CD14-positive monocyte (primary cell): Measurements from ENCODE around the gene SERINC1. TPM values are rescaled to one million over a fixed set of nuclear protein-coding genes. Genes with fewer than 3 reads are reported as not detected.
A peak's percentile ranks its signal among the peaks of the same experiment; 100 is the strongest.
"Not testable (repeated sequence)": the region's sequence is repeated elsewhere in the genome, so short reads cannot be mapped to it uniquely, and the experiment has no call there.

Experiments used
- DNase-seq, 3 donors: peaks; one replicate each; pipeline ENCODE4 v3.0.0-alpha.2; 2011 to 2022
- H2AFZ ChIP-seq: 2 replicates; pipeline ENCODE4 v1.6.0; 2012; ENCODE audit warnings: mild to moderate bottlenecking, low read depth, low read length, inconsistent platforms; ENCODE audit not compliant: insufficient read depth, poor library complexity, severe bottlenecking
- H3K27ac ChIP-seq, 2 donors: 1 replicate in 1 of 2; 2 replicates in 1 of 2; pipeline ENCODE4 v1.5.1; 2012 to 2013; ENCODE audit warnings: low read length in 2 of 2, control low read depth in 1 of 2, inconsistent platforms in 1 of 2, low read depth in 1 of 2, mild to moderate bottlenecking in 1 of 2
- H3K27me3 ChIP-seq, 2 donors: one replicate each; pipeline versions ENCODE4 v1.6.0 to v1.6.1; 2011 to 2013; ENCODE audit warnings: low read length in 2 of 2; ENCODE audit not compliant: control insufficient read depth in 2 of 2, insufficient read depth in 2 of 2
- H3K36me3 ChIP-seq, 2 donors: replicated peaks in 1 of 2; 1 replicate in 1 of 2; 2 replicates in 1 of 2; pipeline versions ENCODE4 v1.5.1 to v1.6.1; 2012 to 2013; ENCODE audit warnings: low read length in 2 of 2, control low read depth in 1 of 2, inconsistent platforms in 1 of 2, mild to moderate bottlenecking in 1 of 2; ENCODE audit not compliant: insufficient read depth in 2 of 2, control insufficient read depth in 1 of 2
- H3K4me1 ChIP-seq, 2 donors: 1 replicate in 1 of 2; 2 replicates in 1 of 2; pipeline versions ENCODE4 v1.5.1 to v1.6.1; 2012 to 2013; ENCODE audit warnings: low read length in 2 of 2, control low read depth in 1 of 2, inconsistent platforms in 1 of 2, mild to moderate bottlenecking in 1 of 2, moderate library complexity in 1 of 2; ENCODE audit not compliant: insufficient read depth in 2 of 2, control insufficient read depth in 1 of 2
- H3K4me2 ChIP-seq: replicated peaks from 2 replicates; pipeline ENCODE3; 2012; ENCODE audit warnings: low read length, moderate library complexity, mild to moderate bottlenecking; ENCODE audit not compliant: poor library complexity, severe bottlenecking; ENCODE audit errors: extremely low read depth
- H3K4me3 ChIP-seq, 3 experiments: fragments of 200-600 bp in 1 of 3; sonication (generic) in 1 of 3; replicated peaks in 1 of 3; 1 replicate in 2 of 3; 2 replicates in 1 of 3; pipeline ENCODE4 v1.5.1; 2011 to 2013; ENCODE audit warnings: low read length in 3 of 3, mild to moderate bottlenecking in 3 of 3, control low read depth in 2 of 3, low read depth in 2 of 3, inconsistent platforms in 1 of 3, moderate library complexity in 1 of 3
- H3K79me2 ChIP-seq: 2 replicates; pipeline ENCODE4 v1.6.0; 2012; ENCODE audit warnings: mild to moderate bottlenecking, control low read depth, inconsistent platforms, low read length, moderate library complexity; ENCODE audit not compliant: insufficient read depth
- H3K9ac ChIP-seq: 2 replicates; pipeline ENCODE4 v1.6.0; 2017; ENCODE audit warnings: low read length, mild to moderate bottlenecking; ENCODE audit not compliant: insufficient read depth, poor library complexity, severe bottlenecking
- H3K9me3 ChIP-seq, 2 donors: replicated peaks in 1 of 2; 1 replicate in 1 of 2; 2 replicates in 1 of 2; pipeline versions ENCODE4 v1.5.1 to v1.6.1; 2012 to 2013; ENCODE audit warnings: low read length in 2 of 2, control low read depth in 1 of 2; ENCODE audit not compliant: control insufficient read depth in 1 of 2, insufficient read depth in 1 of 2
- H4K20me1 ChIP-seq: 2 replicates; pipeline ENCODE4 v1.6.0; 2012; ENCODE audit warnings: mild to moderate bottlenecking, low read length, control low read depth, moderate library complexity; ENCODE audit not compliant: insufficient read depth
- H3K27ac Mint-ChIP-seq, 7 donors: one replicate each; pipeline ENCODE4 v1.8.0; 2020; ENCODE audit warnings: mild to moderate bottlenecking in 7 of 7, mixed read lengths in 7 of 7, moderate library complexity in 6 of 7, inconsistent platforms in 2 of 7
- H3K27me3 Mint-ChIP-seq, 3 donors: one replicate each; pipeline ENCODE4 v1.8.0; 2021 to 2022; ENCODE audit warnings: low read depth in 3 of 3, mild to moderate bottlenecking in 3 of 3, mixed read lengths in 3 of 3, moderate library complexity in 3 of 3, inconsistent platforms in 1 of 3
- H3K36me3 Mint-ChIP-seq, 2 donors: one replicate each; pipeline ENCODE4 v1.8.0; 2020; ENCODE audit warnings: mixed read lengths in 2 of 2, inconsistent platforms in 1 of 2, mild to moderate bottlenecking in 1 of 2
- H3K4me1 Mint-ChIP-seq: one replicate; pipeline ENCODE4 v1.8.0; 2020; ENCODE audit warnings: mild to moderate bottlenecking, mixed read lengths
- H3K4me3 Mint-ChIP-seq, 2 donors: one replicate each; pipeline ENCODE4 v1.8.0; 2020; ENCODE audit warnings: mild to moderate bottlenecking in 2 of 2, mixed read lengths in 2 of 2, moderate library complexity in 1 of 2
- H3K9me3 Mint-ChIP-seq, 7 donors: one replicate each; pipeline ENCODE4 v1.8.0; 2020 to 2022; ENCODE audit warnings: mixed read lengths in 7 of 7, mild to moderate bottlenecking in 6 of 7, moderate library complexity in 6 of 7, inconsistent platforms in 2 of 7
- WGBS: methylation state at CpG from one replicate; pipeline ENCODE4 v1.1.5; 2013; ENCODE audit warnings: missing lambda C conversion rate; ENCODE audit not compliant: insufficient coverage; 5-methylcytosine and 5-hydroxymethylcytosine counted together
- intact Hi-C, 2 donors: fragments of 100-400 bp; cut with micrococcal nuclease; formaldehyde crosslinking; loops; one replicate each; pipeline versions ENCODE4 v1.15.0 to v1.15.1; 2023
- polyA plus RNA-seq, 3 donors: library from polyadenylated mRNA; depleted of rRNA in 1 of 3; unstranded in 2 of 3; stranded (reverse) in 1 of 3; fragments of 300-500 nt in 2 of 3; fragments of >200 nt in 1 of 3; fragmentation: Illumina TruSeq in 2 of 3; gene quantifications; 1 replicate in 2 of 3; 2 replicates in 1 of 3; pipeline ENCODE4 v1.2.3, GENCODE V29; 2012 to 2021
- TF ChIP-seq, protein P1 (sequence below): fragments of 200-600 bp; IDR thresholded peaks from one replicate; pipeline ENCODE4 v1.8.0; 2022; ENCODE audit warnings: antibody characterized with exemption, mild to moderate bottlenecking

The SERINC1 gene
- polyA plus RNA-seq, 3 donors: 38.9 to 161 (median 125) TPM

DNA sequence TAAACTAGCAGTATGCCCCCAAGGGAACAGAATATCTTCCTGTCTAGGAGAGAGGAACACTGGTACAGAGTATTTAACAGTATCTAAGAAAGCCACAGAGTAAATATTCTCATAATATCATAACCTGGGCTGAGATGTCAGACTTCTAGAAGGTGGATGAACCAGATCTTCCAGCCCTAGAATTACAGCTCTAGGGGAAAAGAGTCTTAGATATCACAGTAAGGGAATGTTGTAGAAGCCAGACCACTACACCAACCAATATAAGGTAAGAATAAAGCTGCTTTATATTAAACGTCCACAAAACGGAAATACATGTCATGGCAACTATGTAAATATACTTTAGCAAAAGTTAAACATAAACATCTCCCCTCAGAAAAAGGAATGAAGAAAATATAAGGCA lies 12.4 kb downstream of the SERINC1 start:
- no peak overlapping the region for H2AFZ ChIP-seq
- Mint-ChIP-seq H3K27me3 (no peaks in the 10 kb centered on the region), H3K4me1 (peaks cover 15% of the 10 kb centered on the region), H3K27ac (no peak overlapping the region), H3K4me3 (no peak overlapping the region), H3K36me3 (peaks cover 38 to 52% of the 10 kb centered on the region in 2 donors), H3K9me3 (no peaks in the 10 kb centered on the region)
- TF ChIP-seq, protein P1, sequence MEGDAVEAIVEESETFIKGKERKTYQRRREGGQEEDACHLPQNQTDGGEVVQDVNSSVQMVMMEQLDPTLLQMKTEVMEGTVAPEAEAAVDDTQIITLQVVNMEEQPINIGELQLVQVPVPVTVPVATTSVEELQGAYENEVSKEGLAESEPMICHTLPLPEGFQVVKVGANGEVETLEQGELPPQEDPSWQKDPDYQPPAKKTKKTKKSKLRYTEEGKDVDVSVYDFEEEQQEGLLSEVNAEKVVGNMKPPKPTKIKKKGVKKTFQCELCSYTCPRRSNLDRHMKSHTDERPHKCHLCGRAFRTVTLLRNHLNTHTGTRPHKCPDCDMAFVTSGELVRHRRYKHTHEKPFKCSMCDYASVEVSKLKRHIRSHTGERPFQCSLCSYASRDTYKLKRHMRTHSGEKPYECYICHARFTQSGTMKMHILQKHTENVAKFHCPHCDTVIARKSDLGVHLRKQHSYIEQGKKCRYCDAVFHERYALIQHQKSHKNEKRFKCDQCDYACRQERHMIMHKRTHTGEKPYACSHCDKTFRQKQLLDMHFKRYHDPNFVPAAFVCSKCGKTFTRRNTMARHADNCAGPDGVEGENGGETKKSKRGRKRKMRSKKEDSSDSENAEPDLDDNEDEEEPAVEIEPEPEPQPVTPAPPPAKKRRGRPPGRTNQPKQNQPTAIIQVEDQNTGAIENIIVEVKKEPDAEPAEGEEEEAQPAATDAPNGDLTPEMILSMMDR: no peak
- H3K27ac ChIP-seq: peak overlapping the region in 1 of 2 donors; percentile 20
- no peak for DNase-seq
- H4K20me1 ChIP-seq: peaks cover 100% of the 10 kb centered on the region
- H3K4me2 ChIP-seq: no peak overlapping the region
- no peaks in the 10 kb centered on the region for H3K4me1 ChIP-seq
- no peak overlapping the region for H3K4me3 ChIP-seq
- H3K79me2 ChIP-seq: peaks cover 71% of the 10 kb centered on the region
- intact Hi-C loops: no loop called here
- H3K27me3 ChIP-seq: no peaks in the 10 kb centered on the region
- H3K9ac ChIP-seq: no peak overlapping the region
- H3K9me3 ChIP-seq: no peaks in the 10 kb centered on the region
- peaks cover 49 to 63% of the 10 kb centered on the region in 2 donors for H3K36me3 ChIP-seq
- WGBS: no CpG with 5 or more reads among the region's 2 CpGs

DNA sequence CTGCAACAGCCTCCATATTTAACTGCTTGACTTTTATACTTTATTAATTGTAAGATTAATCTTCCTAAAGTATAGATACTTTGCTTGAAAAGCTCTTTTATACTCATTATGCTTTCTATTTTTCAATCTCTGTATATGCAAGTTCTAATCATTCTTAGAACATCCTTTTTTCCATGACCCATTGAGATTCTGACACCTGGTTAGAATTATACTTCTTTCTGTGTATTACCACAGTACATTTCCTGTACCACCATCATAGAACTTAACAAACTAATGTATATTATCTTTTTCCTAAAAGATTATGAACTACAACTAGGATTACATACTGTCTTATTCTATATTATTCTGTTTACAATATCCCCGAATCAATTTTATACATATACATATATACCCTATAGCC lies 13.5 kb downstream of the SERINC1 start:
- no peak overlapping the region for H3K4me3 Mint-ChIP-seq
- Histone ChIP-seq H3K27ac (no peak overlapping the region), H3K36me3 (peaks cover 58 to 65% of the 10 kb centered on the region in 2 donors), H3K4me2 (no peak overlapping the region), H3K9ac (no peak overlapping the region), H3K4me1 (no peaks in the 10 kb centered on the region), H3K27me3 (no peaks in the 10 kb centered on the region), H3K4me3 (no peak overlapping the region), H2AFZ (no peak overlapping the region), H3K79me2 (peaks cover 59% of the 10 kb centered on the region), H4K20me1 (peaks cover 100% of the 10 kb centered on the region), H3K9me3 (no peaks in the 10 kb centered on the region)
- WGBS: no CpG with 5 or more reads among the region's 1 CpG
- peaks cover 11% of the 10 kb centered on the region for H3K4me1 Mint-ChIP-seq
- H3K27ac Mint-ChIP-seq: no peak overlapping the region
- no peak for DNase-seq
- no peaks in the 10 kb centered on the region for H3K27me3 Mint-ChIP-seq
- TF ChIP-seq, protein P1: no peak
- peaks cover 46 to 55% of the 10 kb centered on the region in 2 donors for H3K36me3 Mint-ChIP-seq
- no peaks in the 10 kb centered on the region for H3K9me3 Mint-ChIP-seq
- intact Hi-C loops: no loop called here

DNA sequence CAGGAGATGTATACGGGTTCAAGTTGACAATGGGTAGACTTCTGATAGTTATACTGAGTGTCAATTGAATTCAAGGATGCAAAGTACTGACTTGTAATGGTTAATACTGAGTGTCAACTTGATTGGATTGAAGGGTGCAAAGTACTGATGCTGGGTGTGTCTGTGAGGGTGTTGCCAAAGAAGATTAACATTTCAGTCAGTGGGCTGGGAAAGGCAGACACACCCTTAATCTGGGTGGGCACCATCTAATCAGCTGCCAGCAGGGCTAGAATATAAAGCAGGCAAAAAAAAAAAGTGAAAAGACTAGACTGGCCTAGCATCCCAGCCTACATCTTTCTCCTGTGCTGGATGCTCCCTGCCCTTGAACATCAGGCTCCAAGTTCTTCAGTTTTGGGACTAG lies 16.5 kb downstream of the SERINC1 start:
- H3K9me3 Mint-ChIP-seq, DNase-seq, H2AFZ ChIP-seq, H3K27ac Mint-ChIP-seq, H3K27me3 Mint-ChIP-seq, H3K27ac ChIP-seq, H3K4me1 Mint-ChIP-seq, H3K9ac ChIP-seq, H3K4me1 ChIP-seq, H3K4me3 Mint-ChIP-seq, H3K4me3 ChIP-seq, H3K27me3 ChIP-seq, H3K9me3 ChIP-seq, intact Hi-C loops, H3K4me2 ChIP-seq: not testable (repeated sequence)
- peaks cover 62 to 81% of the 10 kb centered on the region in 2 donors for H3K36me3 Mint-ChIP-seq
- H4K20me1 ChIP-seq: peaks cover 97% of the 10 kb centered on the region
- H3K36me3 ChIP-seq: peaks cover 87 to 90% of the 10 kb centered on the region in 2 donors
- peaks cover 30% of the 10 kb centered on the region for H3K79me2 ChIP-seq
- 100% methylated on average over 1 of the region's 1 CpG for whole genome bisulfite sequencing
